NOMO-1 (cell line): ENCODE results near the gene DDX56.
"Not testable (repeated sequence)": the region's sequence is repeated elsewhere in the genome, so short reads cannot be mapped to it uniquely, and the experiment has no call there.

Experiments
- DNase-seq, 2 experiments: peaks; one replicate each; lab custom pipeline; 2025; ENCODE audit not compliant: unreplicated experiment in 2 of 2; lab: John Stamatoyannopoulos, UW

The DDX56 gene

DNA sequence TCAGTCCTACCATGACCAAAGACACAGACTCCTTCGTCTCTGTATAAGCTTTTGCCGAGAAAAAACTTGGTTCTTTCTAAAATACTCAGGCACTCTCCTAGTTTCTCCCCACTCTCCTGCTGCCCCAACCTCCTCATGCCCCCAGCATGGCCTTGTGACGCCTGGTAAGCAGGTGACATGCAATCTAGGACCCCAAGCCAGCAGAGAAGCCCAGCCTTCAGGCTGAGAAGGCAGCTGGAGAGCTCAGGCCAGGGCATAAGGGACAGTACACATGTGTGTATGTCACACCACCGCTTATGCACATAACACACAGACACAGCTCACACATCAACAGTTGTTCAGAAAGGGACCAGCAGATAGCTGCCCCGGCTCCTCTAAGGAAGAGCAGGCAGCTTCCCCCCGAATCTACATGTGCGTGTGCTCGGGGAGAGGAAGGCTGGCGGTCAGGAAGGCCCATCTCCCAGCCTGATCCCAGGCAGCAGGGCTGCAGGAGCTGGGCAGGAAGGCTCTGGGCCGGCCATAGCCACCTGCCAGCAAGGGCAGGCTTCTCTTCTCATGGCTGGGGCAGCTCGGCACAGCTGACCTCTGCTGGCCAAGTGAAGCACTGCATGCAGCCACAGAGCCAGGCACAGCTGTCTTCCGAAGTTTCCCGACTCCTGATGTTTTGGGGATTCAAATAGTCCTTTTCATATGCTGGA is 8.5 kb downstream of the DDX56 start:
- DNase-seq, result peak; percentile 27 to 30

DNA sequence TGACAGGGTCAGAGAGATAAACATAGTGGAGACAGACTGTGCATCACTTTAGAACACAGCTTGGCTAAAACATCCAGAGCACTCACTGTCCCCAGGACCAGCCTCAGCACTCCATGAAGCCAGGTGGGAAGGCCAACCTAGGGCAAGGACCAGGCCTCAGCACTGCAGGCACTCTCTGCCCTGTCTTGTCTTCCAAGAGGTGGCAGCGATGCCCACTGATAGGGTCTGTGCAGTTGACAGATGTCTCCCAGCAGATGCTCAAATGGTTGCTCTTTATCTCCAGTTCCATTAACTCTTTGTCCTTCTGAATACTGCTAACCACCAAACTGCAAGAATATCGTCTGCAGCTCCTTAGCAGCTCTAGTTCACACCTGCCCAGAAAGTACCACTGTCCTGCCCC is 9.1 kb downstream of the DDX56 start:
- DNase-seq, result no peak

GRCh38 chr7:44563171-44563679 is 10.5 kb downstream of the DDX56 start:
- no peak for DNase-seq

DNA sequence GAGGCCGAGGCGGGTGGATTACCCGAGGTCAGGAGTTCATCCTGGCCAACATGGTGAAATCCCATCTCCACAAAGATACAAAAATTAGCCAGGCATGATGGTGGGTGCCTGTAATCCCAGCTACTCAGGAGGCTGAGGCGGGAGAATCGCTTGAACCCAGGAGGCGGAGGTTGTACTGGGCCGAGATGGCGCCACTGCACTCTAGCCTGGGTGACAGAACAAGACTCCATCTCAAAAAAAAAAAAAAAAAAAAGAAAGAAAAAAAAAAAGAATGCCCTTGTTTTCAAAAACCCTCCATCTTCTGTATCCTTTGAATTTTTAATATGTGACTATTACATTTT is 11.1 kb downstream of the DDX56 start:
- DNase-seq, result not testable (repeated sequence)

GRCh38 chr7:44561962-44562621 is 11.6 kb downstream of the DDX56 start:
- DNase-seq, result no peak

DNA sequence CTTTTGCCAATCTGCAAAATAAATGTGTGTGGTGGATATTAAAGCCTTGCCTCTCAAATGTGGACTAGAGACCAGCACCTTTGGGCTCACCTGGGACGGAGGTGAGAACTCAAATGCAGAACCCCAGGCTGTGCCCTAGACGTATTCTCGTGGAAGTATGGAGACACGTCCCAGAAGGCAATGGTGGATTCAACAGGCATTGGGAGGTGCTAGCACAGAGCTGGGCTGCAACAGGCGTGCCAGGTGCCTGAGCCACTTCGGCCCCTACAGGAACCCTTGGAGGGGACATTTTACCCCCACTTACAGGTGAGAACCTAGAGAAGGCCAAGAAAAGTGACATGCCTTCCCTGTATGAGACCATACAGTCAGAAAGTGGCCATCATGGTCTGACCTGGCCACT is 12.2 kb downstream of the DDX56 start:
- no peak for DNase-seq

- no peak for DNase-seq
Observed at GRCh38 chr7:44559485-44559884, 14.2 kb downstream of the DDX56 start.

- no peak for DNase-seq
Observed at GRCh38 chr7:44557485-44557884, 16.2 kb downstream of the DDX56 start.

GRCh38 chr7:44555350-44555749 is 18.4 kb downstream of the DDX56 start:
- no peak for DNase-seq

DNA sequence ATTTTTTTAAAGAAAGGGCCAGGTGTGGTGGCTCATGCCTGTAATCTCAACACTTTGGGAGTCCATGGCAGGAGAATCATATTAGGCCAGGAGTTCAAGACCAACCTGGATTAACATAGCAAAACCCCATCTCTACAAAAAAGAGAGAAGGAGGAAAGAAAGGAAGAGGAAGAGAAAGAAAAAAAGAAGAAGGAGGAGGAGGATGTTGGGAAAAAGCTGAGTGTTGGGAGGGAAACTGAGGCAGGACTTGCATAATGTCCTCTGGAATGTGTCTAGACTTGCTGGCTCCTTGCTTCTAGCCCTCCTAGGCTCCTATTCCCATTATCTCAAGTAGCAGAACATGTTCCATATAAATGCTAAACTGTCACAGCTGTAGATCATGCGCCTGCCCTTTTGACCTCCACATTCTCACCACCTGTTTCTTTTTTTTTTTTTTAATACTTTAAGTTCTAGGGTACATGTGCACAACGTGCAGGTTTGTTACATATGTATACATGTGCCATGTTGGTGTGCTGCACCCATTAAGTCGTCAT is 21.2 kb downstream of the DDX56 start:
- DNase-seq, result not testable (repeated sequence)

DNA sequence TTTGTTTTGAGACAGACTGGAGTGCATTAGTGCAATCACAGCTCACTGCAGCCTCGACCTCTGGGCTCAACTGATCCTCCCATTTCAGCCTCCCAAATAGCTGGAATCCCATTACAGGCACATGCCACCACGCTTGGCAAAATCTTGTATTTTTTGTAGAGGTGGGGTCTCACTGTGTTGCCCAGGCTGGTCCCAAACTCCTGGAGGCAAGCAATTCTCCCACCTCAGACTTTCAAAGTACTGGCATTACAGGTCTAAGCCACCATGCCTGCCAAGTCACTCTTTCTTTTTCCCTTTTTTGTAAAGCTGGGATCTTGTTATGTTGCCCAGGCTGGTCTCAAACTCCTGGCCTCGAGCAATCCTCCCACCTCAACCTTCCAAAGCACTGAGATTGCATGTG is 24.3 kb downstream of the DDX56 start:
- no peak for DNase-seq

DNA sequence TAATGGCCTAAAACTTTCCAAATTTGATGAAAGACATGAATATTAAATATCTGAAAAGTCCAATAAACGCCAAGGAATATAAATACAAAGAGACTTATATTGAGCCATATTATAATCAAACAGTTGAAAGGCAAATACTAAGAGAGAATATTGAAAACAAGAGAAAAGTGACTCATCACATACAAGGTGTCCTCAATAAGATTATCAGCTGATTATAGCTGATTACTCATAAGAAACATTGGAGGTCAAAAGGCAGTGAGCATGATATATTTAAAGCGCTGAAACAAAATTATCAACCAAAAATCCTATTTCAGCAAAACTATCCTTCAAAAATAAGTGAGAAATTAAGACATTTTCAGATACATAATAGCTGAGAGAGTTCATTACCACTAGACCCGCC is 24.8 kb downstream of the DDX56 start:
- DNase-seq, result no peak

DNA sequence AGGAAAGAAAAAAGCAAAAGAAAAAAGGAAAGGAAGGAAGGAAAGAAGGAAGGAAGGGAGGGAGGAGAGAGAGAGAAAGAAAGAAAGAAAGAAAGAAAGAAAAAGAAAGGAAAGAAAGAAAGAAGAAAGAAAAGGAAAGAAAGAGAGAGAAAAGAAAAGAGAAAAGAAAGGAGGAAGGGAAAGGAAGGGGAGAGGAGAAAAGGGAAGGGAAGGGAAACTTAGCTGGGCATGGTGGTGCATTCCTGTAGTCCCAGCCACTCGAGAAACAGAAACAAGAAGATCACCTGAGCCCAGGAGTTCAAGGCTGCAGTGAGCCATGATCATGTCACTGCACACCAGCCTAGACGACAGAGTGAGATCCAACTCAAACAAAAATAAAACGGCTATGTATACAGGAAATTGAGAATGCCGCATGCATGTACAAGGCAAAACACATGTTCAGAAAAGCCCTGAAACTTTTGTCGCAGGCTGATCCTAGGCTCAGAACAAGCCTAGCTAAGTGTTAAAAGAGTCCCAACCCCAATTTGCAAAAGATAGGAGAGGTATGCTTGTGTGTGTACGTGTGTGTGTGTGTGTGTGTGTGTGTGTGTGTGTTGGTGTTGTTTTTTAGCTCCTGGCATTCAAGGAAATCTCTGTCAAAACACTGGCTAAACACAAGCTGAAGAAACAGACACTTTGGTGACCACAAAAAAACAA is 26.0 kb downstream of the DDX56 start:
- DNase-seq, result no peak

GRCh38 chr7:44541876-44542610 is 31.7 kb downstream of the DDX56 start:
- DNase-seq, result no peak

DNA sequence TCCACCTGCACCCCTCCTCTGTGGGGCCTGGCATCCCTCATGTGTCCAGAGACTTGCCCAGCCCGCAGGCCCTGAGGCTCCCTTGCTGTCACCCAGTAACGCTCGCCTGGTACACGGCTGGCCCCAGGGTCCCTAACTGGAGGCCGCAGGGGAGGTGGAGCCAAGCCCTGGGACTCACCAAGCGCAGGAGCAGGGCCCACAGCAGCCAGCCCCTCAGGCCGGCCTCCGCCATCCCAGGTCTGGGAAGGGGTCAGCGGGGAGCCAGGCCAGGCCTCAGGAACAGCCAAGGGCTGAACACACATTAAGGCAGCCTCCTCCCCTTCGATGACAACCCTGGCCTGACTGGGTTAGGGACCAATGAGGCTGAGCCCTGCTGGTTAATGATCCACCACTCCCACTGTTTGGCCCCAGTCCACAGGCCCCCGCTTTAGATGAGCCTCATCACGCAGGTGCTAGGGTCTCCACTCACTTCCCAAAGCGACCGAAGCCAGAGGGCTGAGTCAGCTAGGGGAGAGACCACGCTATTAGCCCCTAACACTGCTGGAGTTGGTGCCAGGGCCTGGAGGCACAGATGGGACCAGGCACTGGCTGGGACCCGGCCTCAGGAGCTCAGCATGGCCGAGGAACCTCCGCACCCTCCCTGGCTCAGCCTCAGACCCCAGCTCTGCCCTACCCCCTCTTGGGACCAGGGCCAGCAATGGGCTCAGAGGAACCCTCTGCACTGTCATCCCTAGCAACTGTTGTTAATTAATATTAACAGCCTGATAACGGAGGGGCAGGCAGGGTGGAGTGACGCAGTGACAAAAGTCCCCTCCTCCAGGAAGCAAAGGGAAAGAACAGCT is 32.5 kb downstream of the DDX56 start, which contains the start of gene NPC1L1:
Gene NPC1L1, minus strand, starts transcription at position 303 of the 842 bp plus-strand sequence. Its CDS starts 71 bp downstream, at position 232.
- DNase-seq, result no peak

GRCh38 chr7:44540592-44541027 is 33.1 kb downstream of the DDX56 start:
- DNase-seq, result no peak

GRCh38 chr7:44539669-44540506 is 33.8 kb downstream of the DDX56 start:
- no peak for DNase-seq

DNA sequence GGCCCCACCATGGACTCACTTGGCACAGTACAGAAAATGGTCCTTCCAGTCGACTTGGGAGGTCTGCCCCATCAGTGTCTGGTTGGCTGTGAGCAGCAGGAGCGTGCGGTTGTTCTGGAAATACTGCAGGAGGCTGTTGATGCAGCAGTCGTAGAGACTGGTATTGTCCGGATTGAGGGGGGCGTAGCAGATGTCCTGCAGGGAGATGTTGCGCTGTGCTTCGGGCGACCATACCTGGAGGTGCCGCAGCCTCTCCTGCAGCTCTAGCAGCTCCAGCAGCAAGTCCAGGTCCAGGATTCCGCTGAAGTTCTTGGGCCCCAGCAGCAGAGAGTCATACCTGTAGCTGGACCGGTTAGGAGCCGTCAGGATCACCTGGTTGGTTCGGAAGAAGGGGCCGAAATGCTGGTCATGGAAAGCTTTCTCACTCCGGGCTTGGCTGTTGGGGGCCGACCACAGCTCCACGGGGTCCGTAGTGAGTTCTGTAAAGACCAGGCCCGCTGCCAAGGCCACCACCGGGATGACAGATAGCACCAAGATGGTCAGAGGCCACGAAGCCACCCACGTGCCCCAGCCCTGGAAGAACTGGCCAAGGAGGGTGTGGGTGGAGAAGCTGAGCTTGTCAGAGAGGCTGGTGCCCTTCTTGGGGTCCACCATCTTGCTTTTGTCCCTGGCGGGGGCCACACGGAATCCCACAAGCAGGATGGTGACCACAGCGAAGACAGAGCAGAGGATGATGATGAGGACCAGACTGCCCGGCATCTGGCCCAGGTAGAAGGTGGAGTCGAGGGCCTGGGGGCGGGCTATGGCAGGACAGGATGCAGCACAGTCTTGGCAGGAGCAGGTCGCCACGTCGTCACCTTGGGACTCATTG is 34.7 kb downstream of the DDX56 start:
- DNase-seq, result no peak
